ENCODE results near the gene HSPA12A. TPM values are rescaled to one million over a fixed set of nuclear protein-coding genes. Genes with fewer than 3 reads are reported as not detected.

The HSPA12A gene
- polyA plus RNA-seq, 1 donor (not counting 4 experiments of a cell fraction or from before 2014, with no cell fraction given), result 8.1 TPM

- dilution Hi-C loops (cut with MboI; ENCODE audit: extremely low pct_ligation_motif_present, low sequenced_read_pairs), result no loop called here
- no peaks in the 10 kb centered on the region for H3K9me3 ChIP-seq (ENCODE audit: control insufficient read depth, low read depth, low read length)
- no peaks in the 10 kb centered on the region for H3K4me1 ChIP-seq (ENCODE audit: control insufficient read depth, extremely low read depth, insufficient read depth, low read length)
- no peak overlapping the region for H2AFZ ChIP-seq (ENCODE audit: control insufficient read depth, low read length)
- no peak overlapping the region for H3K4me2 ChIP-seq (ENCODE audit: control insufficient read depth, extremely low read depth, insufficient read depth, low read depth, low read length)
- no peak for FAIRE-seq
- H4K20me1 ChIP-seq (ENCODE audit: control insufficient read depth, extremely low read depth, insufficient read depth, low read length), result no peaks in the 10 kb centered on the region
- H3K27ac ChIP-seq (ENCODE audit: control insufficient read depth, insufficient read depth, low read length), result no peak overlapping the region
- no peaks in the 10 kb centered on the region for H3K79me2 ChIP-seq (ENCODE audit: control insufficient read depth, insufficient read depth, low read length)
- H3K27me3 ChIP-seq (ENCODE audit: control insufficient read depth, extremely low read depth, insufficient read depth, low read length), result no peaks in the 10 kb centered on the region
- no peaks in the 10 kb centered on the region for H3K9me1 ChIP-seq (ENCODE audit: control insufficient read depth, extremely low read depth, insufficient read depth, low read length)
- H3K9ac ChIP-seq (ENCODE audit: control insufficient read depth, extremely low read depth, insufficient read depth, low read length), result no peak overlapping the region
- H3K36me3 ChIP-seq (ENCODE audit: control insufficient read depth in 2 of 2, extremely low read depth in 1 of 2, insufficient read depth in 2 of 2, low read length in 2 of 2), result no peaks in the 10 kb centered on the region
- TF ChIP-seq CTCF (optimal IDR thresholded peaks at IDR 0.05 in 1 of 3, IDR thresholded peaks at IDR 0.05 in 1 of 3, conservative IDR thresholded peaks at IDR 0.05 in 1 of 3; ENCODE audit: extremely low read depth in 1 of 3, insufficient read depth in 2 of 3, low read length in 3 of 3) (no peak), EZH2 (IDR thresholded peaks at IDR 0.05; ENCODE audit: low read length) (no peak)
- no peak for DNase-seq (ENCODE audit: low read depth, low spot score)
- H3K4me3 ChIP-seq (ENCODE audit: control insufficient read depth in 2 of 3, extremely low read depth in 1 of 3, insufficient read depth in 2 of 3, low read depth in 1 of 3, low read length in 3 of 3), result no peak overlapping the region
Observed at GRCh38 chr10:116663342-116663741, 79.0 kb downstream of the HSPA12A start.

- no peaks in the 10 kb centered on the region for H3K4me1 ChIP-seq (ENCODE audit: control insufficient read depth, extremely low read depth, insufficient read depth, low read length)
- no peak overlapping the region for H3K9ac ChIP-seq (ENCODE audit: control insufficient read depth, extremely low read depth, insufficient read depth, low read length)
- FAIRE-seq (no peak), DNase-seq (ENCODE audit: low read depth, low spot score) (no peak)
- TF ChIP-seq CTCF (optimal IDR thresholded peaks at IDR 0.05 in 1 of 3, IDR thresholded peaks at IDR 0.05 in 1 of 3, conservative IDR thresholded peaks at IDR 0.05 in 1 of 3; ENCODE audit: extremely low read depth in 1 of 3, insufficient read depth in 2 of 3, low read length in 3 of 3), result no peak
- no peak for TF ChIP-seq EZH2 (IDR thresholded peaks at IDR 0.05; ENCODE audit: low read length)
- no peaks in the 10 kb centered on the region for H3K36me3 ChIP-seq (ENCODE audit: control insufficient read depth in 2 of 2, extremely low read depth in 1 of 2, insufficient read depth in 2 of 2, low read length in 2 of 2)
- no peak overlapping the region for H3K4me2 ChIP-seq (ENCODE audit: control insufficient read depth, extremely low read depth, insufficient read depth, low read depth, low read length)
- no peaks in the 10 kb centered on the region for H3K9me3 ChIP-seq (ENCODE audit: control insufficient read depth, low read depth, low read length)
- H3K4me3 ChIP-seq (ENCODE audit: control insufficient read depth in 2 of 3, extremely low read depth in 1 of 3, insufficient read depth in 2 of 3, low read depth in 1 of 3, low read length in 3 of 3), result no peak overlapping the region
- no peaks in the 10 kb centered on the region for H4K20me1 ChIP-seq (ENCODE audit: control insufficient read depth, extremely low read depth, insufficient read depth, low read length)
- no peaks in the 10 kb centered on the region for H3K27me3 ChIP-seq (ENCODE audit: control insufficient read depth, extremely low read depth, insufficient read depth, low read length)
- no peak overlapping the region for H3K27ac ChIP-seq (ENCODE audit: control insufficient read depth, insufficient read depth, low read length)
- no peaks in the 10 kb centered on the region for H3K9me1 ChIP-seq (ENCODE audit: control insufficient read depth, extremely low read depth, insufficient read depth, low read length)
- H2AFZ ChIP-seq (ENCODE audit: control insufficient read depth, low read length), result no peak overlapping the region
- no peaks in the 10 kb centered on the region for H3K79me2 ChIP-seq (ENCODE audit: control insufficient read depth, insufficient read depth, low read length)
- dilution Hi-C loops (cut with MboI; ENCODE audit: extremely low pct_ligation_motif_present, low sequenced_read_pairs), result no loop called here
Observed at GRCh38 chr10:116660860-116661259, 81.5 kb downstream of the HSPA12A start.

Measured in keratinocyte (primary cell).